Chondrocyte (in vitro differentiated cells): ENCODE measurements around the gene C19orf38. TPM values are rescaled to one million over a fixed set of nuclear protein-coding genes. Genes with fewer than 3 reads are reported as not detected.

ENCODE experiments used
- DNase-seq: peaks from one replicate; pipeline ENCODE4 v3.0.0; 2021; ENCODE audit warnings: mixed read lengths, low spot score
- H3K27ac Mint-ChIP-seq: one replicate; pipeline ENCODE4 v1.8.0; 2021; ENCODE audit warnings: mild to moderate bottlenecking, moderate library complexity, mixed read lengths; ENCODE audit not compliant: unreplicated experiment
- H3K27me3 Mint-ChIP-seq: 2 replicates; pipeline ENCODE4 v1.8.0; 2021; ENCODE audit warnings: low read depth, mixed read lengths
- H3K36me3 Mint-ChIP-seq: 2 replicates; pipeline ENCODE4 v1.8.0; 2021; ENCODE audit warnings: low read depth, mixed read lengths
- H3K4me1 Mint-ChIP-seq: 2 replicates; pipeline ENCODE4 v1.8.0; 2021; ENCODE audit warnings: low read depth, mild to moderate bottlenecking, mixed read lengths
- H3K4me3 Mint-ChIP-seq: one replicate; pipeline ENCODE4 v1.8.0; 2021; ENCODE audit warnings: mild to moderate bottlenecking, moderate library complexity, mixed read lengths; ENCODE audit not compliant: unreplicated experiment
- H3K9me3 Mint-ChIP-seq: 2 replicates; pipeline ENCODE4 v1.8.0; 2021; ENCODE audit warnings: low read depth, mixed read lengths
- total RNA-seq: library from RNA; stranded (reverse); gene quantifications from 3 replicates; pipeline ENCODE4 v1.2.1, GENCODE V29; 2021
- TF ChIP-seq, protein P1 (sequence below): fragments of 200-600 bp; sonication (generic); IDR thresholded peaks from 2 replicates; pipeline ENCODE4 v1.5.0; 2021; ENCODE audit warnings: antibody characterized with exemption, mild to moderate bottlenecking, moderate library complexity

C19orf38 gene
- total RNA-seq, 1 donor from 2014 or later = 0.30 TPM

- no peak for DNase-seq
- H3K4me1 Mint-ChIP-seq = peaks cover 53% of the 10 kb centered on the region
- H3K36me3 Mint-ChIP-seq = no peaks in the 10 kb centered on the region
- peak overlapping the region; percentile 73 for H3K27ac Mint-ChIP-seq
- TF ChIP-seq, protein P1, sequence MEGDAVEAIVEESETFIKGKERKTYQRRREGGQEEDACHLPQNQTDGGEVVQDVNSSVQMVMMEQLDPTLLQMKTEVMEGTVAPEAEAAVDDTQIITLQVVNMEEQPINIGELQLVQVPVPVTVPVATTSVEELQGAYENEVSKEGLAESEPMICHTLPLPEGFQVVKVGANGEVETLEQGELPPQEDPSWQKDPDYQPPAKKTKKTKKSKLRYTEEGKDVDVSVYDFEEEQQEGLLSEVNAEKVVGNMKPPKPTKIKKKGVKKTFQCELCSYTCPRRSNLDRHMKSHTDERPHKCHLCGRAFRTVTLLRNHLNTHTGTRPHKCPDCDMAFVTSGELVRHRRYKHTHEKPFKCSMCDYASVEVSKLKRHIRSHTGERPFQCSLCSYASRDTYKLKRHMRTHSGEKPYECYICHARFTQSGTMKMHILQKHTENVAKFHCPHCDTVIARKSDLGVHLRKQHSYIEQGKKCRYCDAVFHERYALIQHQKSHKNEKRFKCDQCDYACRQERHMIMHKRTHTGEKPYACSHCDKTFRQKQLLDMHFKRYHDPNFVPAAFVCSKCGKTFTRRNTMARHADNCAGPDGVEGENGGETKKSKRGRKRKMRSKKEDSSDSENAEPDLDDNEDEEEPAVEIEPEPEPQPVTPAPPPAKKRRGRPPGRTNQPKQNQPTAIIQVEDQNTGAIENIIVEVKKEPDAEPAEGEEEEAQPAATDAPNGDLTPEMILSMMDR = no peak
- no peaks in the 10 kb centered on the region for H3K9me3 Mint-ChIP-seq
- H3K4me3 Mint-ChIP-seq = no peak overlapping the region
- H3K27me3 Mint-ChIP-seq = no peaks in the 10 kb centered on the region
These were observed 36.1 kb downstream of the C19orf38 start for GRCh38 chr19:10884274-10884673.

DNA sequence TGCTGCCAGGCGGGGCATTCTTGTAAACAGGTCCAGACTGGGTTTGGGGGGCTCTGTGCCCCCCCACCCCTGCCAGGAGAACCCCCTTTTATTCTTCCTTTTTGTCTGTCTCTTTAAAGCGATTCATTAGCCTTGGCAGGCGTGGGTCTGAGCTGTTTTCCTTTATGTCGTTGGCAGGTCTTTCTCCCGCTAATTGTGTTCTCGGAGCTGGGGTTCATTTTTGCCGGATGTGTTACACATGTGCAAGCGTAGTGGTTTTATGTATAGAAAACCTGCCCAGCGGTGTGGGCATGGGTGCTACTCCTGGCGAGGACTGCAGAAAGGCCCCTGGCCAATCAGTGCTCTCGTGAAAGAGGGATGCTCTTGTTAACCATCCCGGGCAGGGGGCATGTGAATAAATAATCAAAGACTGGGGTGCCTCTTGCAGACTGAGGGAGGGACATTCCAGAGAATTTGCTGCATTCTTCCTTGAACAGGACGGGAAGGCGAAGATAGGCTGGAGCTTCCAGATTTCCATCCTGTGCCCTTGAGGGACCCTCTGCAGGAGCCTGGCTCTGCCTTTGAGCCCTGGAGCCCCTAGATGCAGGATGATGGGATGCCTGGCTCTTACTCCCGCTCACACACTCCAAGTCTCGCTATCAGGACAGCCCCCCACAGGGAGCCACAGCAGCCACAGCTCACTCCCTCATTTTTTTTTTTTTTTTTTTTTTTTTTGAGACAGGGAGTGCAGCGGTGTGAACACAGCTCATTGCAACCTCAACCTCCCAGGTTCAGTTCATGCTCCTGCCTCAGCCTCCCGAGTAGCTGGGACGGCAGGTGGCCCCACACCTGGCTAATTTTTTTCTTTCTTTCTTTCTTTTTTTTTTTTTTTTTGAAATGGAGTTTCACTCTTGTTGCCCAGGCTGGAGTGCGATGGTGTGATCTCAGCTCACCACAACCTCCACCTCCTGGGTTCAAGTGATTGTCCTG is 37.3 kb downstream of the C19orf38 start:
- H3K36me3 Mint-ChIP-seq = no peaks in the 10 kb centered on the region
- peaks cover 51% of the 10 kb centered on the region for H3K4me1 Mint-ChIP-seq
- H3K4me3 Mint-ChIP-seq = no peak overlapping the region
- no peaks in the 10 kb centered on the region for H3K9me3 Mint-ChIP-seq
- H3K27ac Mint-ChIP-seq = peak overlapping the region; percentile 61
- DNase-seq = no peak
- TF ChIP-seq, protein P1 = no peak
- no peaks in the 10 kb centered on the region for H3K27me3 Mint-ChIP-seq

- Mint-ChIP-seq H3K9me3 (no peaks in the 10 kb centered on the region), H3K36me3 (no peaks in the 10 kb centered on the region), H3K27ac (peak overlapping the region; percentile 51), H3K4me3 (no peak overlapping the region), H3K4me1 (peaks cover 37% of the 10 kb centered on the region), H3K27me3 (no peaks in the 10 kb centered on the region)
- TF ChIP-seq, protein P1 = no peak
- DNase-seq = no peak
These were observed 39.6 kb downstream of the C19orf38 start for GRCh38 chr19:10887616-10888367.

GRCh38 chr19:10888421-10888866 is 40.2 kb downstream of the C19orf38 start:
- H3K4me1 Mint-ChIP-seq = peaks cover 36% of the 10 kb centered on the region

More at GRCh38 chr19:10888421-10888866, 40.2 kb downstream of the C19orf38 start:
- Mint-ChIP-seq H3K27ac (no peak overlapping the region), H3K4me3 (no peak overlapping the region), H3K9me3 (no peaks in the 10 kb centered on the region), H3K36me3 (no peaks in the 10 kb centered on the region), H3K27me3 (no peaks in the 10 kb centered on the region)
- DNase-seq = no peak
- TF ChIP-seq, protein P1 = no peak
